SH-SY5Y (cell line): Measurements from ENCODE around the gene GNE.

Source experiments
- GATA2 ChIP-seq: IDR thresholded peaks from 2 replicates; pipeline ENCODE4 v1.6.1; 2011; ENCODE audit warnings: mild to moderate bottlenecking, low read depth, low read length
- GATA3 ChIP-seq: IDR thresholded peaks from 2 replicates; pipeline ENCODE4 v1.6.1; 2011; ENCODE audit warnings: low read depth, mild to moderate bottlenecking, low read length, moderate library complexity

DNA sequence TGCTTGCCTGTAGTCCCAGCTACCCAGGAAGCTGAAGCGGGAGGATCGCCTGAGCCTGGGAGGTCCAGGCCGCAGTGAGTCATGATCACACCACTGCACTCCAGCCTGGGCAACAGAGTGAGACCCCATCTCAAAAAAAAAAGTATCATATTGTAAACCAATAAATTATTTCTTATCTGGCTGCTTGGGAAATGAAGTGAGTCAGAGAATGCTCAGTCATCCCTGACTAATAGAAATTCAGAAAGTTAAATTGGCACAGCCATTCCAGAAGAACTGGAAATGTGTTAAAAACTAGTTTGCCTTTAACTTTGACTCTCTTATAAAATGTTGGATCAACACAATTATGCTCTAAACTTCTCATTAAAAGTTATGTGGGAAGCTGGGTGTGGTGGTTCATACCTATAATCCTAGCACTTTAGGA lies 9.8 kb upstream of the GNE start:
- TF ChIP-seq GATA3 = no peak
- TF ChIP-seq GATA2 = no peak
